Cortex of kidney (tissue), 1 donor: ENCODE data around the gene DOCK9.

Experiments used
- DNase-seq: peaks from one replicate; lab custom pipeline; 2025; lab: John Stamatoyannopoulos, UW

Gene DOCK9

DNA sequence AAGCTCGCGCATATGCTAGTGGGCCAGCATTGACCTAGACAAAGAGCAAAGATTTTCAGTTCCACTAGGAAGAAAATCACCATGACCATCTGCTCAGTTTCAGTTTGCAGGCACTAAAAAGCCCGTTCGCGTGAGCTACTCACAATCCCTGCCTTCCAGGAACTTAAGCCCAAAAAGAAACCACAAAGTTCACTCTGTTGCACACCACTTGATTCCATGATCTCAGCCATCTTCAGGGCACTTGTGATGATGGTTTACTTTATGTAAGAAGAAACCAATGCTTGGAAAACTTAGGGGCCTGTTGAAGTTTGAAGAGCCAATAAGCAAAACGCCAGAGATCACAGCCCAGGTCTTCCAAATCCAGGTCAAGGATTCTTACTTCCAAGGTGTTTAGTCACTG is 180.4 kb downstream of the DOCK9 start:
- no peak for DNase-seq

DNA sequence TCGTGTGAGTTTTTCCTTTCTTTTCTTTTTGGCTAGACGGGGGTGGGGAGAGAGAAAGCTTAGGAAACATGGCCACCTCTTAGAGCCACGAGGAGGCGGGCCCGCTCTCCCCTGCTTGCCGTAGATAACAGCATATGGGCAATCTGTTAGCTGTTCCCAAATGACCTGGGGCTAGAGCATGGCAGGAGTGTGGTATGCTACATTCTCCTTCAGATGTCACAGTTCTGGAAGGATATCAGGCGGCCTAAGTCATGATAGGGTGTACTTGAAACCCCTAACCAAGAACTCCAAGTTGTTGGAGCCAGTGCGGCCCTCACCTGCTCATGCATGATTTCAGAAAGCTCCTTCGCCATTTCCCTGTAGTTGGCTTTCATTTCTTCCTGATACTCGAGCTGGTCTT is 181.1 kb downstream of the DOCK9 start:
- DNase-seq = no peak

DNA sequence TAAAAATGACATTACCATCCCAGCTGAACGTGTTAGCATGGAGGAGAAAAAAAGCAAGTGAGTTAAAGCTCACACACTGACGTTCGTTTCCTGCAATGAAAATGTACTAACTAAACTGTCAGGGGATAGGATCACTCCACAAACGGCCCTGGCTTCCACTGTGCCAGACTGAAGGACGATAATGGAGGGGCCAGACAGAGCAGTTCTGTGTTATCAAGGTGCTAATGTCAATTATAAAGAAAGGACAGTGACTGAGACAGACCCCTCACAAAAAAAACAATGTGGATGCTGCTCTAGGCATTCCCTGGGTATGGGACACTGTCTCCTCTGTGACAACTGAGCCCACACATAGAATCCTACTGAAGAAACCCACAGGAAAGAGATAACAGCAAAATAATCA is 181.7 kb downstream of the DOCK9 start:
- DNase-seq = no peak

DNA sequence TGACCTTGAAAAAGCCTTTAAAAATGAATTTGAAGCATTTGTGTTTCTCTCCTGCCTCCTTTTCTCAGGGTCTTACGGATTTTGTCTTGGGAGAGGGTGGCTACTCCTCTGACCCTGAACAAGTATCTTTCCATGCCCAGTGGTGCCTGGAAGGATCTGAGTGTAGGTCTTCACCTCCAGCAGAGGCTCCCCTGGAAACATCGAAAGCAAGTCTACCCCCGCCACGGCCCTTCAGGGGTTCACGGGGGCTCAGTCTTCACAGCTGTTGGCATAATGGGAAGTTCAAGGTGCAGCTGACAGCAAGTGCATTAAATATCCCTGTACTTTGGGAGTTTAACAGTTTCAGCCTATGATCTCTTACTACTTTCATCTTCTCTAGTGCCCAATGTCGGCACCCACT is 182.6 kb downstream of the DOCK9 start:
- DNase-seq = no peak

DNA sequence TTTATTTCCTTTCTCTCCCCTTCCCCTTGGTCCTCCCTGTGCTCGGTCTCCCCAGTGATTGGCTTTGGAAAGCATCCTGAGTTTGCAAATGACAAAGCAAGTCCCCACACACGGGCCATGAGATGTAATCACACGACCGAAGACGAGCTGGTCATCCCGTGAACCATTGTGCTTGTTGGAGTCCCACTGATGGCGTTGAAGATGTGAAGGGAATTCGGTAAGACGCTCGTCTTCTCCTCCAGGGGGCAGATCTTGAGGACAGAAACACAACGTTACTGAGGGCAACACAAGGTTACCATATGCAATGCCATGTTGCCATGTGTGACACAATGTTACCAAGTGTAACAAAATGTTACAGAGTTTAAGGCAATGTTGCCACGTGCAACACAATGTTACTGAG is 183.4 kb downstream of the DOCK9 start:
- DNase-seq = no peak

DNA sequence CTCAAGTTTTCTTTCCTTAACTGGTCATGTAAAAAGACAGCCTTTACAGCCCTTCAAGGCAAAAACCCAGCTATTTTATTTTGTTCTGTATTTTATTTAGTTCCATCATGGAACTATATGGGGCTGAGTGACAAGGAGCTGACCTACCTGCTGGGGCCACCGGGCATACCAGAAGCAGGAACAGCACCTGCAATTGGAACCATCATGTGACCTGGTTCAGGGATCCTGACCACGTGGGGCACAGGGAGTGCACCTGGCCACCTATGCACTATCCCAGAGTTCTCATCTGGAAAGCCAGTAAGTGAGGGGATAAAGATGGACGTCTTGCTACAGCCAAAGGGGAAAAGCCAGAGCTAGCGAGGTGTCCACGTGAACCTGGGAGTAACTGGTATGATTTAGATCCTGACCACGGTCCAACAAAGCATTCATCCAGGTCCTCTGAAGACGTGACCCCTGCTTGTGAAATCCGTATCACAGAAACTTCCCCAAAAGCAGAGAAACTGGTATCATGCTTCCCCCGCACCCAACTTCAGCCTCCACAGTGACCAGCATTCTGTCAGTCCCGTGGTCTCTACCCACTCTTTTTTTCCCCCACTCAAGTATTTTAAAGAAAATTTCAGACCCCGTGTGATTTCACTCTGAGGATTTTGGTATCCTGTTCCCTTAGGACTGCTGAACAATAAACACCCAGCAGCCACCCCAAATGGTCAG is 184.9 kb downstream of the DOCK9 start:
- DNase-seq = no peak

DNA sequence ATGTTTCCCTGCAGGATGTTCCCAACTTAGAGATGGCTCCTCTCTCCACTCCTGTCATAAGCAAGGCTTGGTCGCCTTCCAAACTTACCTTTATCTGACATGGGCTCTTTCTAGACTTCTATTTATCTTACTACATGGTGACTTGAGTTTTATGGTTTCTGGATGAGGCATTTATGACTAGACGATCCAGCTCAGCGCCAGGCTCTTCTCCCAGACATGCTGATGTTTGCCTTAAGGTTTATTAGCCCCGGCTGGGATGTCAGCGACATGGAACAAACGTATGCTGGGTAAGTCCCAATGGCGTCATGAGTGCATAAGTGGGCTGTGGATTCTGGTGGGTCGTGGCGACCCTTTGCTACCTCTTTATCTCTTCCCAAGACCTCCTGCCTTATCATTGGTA is 185.5 kb downstream of the DOCK9 start:
- no peak for DNase-seq

DNA sequence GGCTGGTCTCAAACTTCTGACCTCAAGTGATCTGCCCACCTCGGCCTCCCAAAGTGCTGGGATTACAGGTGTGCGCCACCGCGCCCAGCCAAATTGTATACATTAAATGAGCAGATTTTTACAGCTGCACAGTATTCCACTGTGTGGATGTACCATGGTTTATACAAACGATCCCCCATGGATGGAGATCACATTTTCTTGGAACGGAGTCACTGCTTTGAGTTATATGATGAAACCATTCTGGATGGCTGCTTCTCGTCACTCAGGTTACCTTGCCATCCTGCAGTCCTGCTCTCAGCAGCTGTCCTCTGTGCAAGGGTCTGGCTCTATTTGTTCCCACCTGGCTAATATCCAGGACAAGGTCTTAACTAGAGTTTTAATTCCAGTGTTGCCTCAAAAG is 186.3 kb downstream of the DOCK9 start:
- no peak for DNase-seq

DNA sequence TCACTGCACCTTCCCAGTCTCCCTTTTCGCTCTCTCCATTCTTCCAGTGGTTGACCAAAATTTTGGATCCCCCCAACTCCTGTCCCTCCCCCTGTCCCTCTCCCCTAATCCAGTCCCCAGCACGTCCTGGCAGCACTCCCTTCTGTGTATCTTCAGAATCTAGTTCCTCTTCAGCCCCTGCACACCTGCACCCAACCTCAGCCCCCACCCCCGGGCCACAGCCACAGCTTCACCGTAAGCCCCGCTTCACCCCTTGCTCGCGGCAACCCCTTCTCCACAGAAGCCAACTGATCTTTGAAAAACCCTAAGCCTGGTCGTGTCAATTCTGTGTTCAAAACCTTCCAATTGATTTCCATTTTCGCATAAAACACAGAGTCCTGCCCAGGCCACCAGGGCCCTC is 189.9 kb downstream of the DOCK9 start:
- DNase-seq = no peak

DNA sequence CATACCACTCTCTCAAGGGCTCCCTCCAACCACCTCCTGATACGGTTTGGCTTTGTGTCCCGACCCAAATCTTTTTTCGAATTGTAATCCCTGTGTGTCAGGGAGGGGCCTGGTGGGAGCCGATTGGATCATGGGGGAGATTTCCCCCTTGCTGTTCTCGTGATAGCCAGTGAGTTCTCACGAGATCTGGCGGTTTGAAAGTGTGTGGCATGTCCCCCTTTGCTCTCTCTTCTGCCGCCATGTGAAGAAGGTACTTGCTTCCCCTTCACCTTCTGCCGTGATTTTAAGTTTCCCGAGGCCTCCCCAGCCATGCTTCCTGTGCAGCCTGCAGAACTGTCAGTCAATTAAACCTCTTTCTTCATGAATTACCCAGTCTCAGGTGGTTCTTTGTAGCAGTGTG is 190.7 kb downstream of the DOCK9 start:
- no peak for DNase-seq

DNA sequence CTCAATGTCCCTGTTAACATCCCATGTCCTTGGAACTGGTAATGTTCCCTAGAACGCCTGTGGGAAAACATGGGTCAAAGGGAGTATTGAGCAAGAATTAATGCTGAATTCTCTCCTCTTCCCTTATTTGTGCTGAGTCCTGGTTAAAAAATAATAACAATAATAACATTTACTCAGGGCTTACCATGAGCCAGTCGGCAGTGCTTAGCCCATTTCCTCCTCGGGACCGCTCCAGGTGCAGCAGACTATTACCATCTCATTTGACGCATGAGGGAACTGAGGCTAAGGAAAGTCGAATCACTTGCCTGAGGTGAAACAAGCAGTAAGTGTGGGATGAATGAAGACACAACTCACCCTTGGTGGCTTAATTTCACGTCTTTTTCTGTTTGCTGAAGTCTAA is 191.8 kb downstream of the DOCK9 start:
- DNase-seq = no peak

DNA sequence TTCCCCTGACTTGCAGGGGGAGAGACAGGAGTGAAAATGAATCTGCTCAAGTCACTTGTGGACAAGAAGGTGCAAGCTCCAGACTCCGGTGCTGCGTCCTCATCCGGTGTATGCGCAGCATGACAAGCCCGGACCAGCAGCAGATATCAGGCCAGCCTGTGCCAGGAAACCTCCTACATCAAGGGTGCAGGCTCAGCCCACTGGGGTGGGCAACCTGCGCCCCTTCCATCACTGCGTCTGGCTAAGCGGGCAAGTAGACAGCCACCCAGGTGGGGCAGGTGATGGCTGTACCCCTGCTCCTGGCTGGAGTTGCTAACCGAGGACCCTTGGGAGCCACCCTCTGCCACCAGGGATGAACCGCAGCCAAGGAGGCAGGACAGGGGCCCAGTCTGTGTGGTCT is 192.5 kb downstream of the DOCK9 start:
- DNase-seq = no peak

DNA sequence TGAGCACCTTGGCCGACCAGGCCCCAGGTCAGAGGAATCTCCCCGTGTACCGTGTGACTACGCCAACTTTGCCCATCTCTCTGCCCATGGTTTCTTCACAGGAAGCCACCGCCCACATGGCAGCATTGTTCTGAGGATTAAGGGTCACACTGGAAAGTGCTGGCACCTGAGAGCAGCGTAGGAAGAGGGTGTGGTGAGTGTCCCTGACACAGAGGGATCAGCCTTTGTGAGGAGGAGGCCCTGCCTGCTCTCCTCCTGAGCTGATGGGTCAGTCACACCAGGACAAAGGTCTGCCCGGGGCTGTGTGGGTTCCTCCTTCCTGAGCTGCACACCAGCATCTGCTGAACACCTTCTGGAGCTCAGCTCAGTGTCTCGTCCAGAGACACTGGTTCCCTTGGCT is 193.2 kb downstream of the DOCK9 start:
- no peak for DNase-seq

DNA sequence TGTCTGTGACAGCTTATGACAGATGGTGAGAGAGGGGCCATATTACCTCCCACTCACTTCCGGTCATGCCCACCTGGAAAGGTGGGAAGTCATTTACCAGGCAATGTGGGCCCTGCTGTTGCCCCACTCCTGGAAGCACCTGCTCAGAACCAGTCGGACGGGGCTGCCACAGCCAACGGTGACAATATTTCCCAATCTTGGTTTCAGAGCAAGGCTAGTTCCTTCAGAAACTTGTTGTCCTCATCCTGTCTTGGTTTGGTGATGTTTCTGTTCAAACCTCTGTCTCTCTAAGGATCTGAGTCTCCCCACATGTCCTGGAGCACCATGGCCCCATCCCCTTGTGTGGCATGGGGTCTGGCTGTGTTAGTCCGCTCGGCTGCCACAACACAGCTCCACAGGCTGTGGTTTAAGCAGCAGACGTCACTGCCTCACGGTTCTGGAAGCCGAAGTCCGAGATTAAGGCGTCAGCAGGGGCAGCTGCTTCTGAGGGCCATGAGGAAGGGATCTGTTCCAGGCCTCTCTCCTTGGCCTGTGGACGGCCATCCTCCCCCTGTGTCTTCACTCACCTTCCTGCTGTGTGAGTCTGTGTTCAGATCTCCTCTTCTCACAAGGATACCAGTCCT is 193.9 kb downstream of the DOCK9 start:
- no peak for DNase-seq

DNA sequence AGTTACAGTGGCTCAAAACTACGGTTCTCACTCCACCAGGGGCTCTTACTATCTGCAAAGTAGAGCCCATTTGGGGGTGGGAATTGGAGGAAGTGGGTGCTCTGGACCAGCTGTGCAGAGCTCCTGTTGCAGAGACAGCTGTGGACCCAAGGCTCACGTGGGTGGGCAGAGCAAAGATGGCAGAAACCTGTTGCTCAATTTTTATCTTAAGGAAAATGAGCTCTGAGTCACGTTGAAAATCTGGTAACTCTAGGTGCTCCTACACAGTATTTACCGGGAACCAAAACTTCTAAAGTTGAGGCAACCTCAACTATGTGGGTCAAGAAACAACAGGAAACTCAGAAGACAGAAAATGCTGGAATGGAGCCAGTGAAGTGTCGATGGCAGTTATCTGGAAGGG is 195.2 kb downstream of the DOCK9 start:
- no peak for DNase-seq

DNA sequence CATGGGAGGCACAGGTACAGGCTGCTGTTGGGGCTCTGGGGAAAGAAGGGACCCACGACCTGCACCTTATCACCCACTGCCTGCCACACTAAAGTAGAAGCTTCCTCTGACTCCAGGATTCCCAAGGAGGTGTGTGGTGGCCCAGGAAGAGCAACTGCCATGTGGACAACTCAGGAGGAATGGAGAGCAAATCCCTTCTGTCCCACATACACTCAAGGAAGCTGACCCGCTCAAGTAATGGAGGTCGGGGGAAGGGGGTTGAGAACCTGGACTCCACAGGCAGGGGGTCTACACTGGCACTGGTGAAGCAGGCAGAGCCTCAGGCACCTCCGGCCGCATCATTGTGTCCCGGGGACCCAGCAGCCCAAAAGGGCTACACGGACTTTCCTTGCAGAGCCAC is 196.0 kb downstream of the DOCK9 start:
- DNase-seq = no peak

DNA sequence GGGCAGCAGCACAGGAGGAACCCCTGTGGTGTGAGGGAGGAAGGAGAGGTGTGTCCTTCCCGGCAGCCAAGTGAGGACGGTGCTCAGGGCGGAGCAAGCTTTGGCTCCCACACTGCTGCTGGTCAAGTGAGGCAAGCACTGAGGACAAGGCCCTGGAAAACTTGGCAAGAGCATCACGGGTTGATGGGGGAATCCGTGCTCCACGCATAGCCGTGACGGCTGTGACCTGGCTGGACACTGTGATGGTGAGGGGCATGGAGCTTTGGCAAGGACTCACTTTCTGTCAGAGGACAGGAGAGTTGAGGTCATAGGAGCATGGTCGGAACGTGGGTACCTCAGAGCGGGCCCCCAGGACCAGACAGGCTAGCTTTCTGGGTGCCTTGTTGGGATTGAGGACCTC is 196.4 kb downstream of the DOCK9 start:
- DNase-seq = no peak

DNA sequence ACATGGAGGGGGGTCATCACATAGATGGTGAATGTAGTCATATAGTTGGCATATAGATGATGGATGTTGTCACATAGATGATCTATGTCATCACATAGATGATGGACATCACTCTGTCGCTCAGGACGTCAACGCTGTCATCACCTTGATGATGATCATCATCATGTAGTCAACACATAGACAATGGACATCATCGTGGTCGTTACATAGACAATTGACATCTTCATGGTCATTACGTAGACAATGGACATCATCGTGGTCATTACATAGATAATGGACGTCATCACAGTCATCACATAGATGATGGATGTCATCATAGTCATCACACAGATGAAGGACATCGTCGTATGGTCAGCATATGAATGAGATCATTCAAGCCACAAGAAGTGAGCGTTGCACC is 196.8 kb downstream of the DOCK9 start:
- DNase-seq = no peak

DNA sequence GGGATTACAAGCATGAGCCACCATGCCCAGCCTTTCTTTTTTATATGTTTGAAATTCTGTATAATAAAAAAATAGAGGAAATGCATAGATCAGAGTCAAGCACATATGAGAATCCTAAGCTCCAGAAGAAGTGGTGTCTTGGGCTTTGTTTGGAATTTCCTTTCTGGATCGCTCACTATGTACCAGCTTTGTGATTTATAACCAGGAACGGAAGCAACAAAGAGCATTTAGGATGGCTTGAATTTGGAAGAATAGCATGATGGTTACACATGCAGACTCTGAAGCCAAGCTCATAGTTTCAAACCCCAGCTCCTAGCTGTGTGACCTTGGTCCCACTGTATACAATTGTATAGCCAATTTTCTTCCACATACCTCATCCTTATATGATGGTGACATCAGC is 197.4 kb downstream of the DOCK9 start:
- DNase-seq = no peak

DNA sequence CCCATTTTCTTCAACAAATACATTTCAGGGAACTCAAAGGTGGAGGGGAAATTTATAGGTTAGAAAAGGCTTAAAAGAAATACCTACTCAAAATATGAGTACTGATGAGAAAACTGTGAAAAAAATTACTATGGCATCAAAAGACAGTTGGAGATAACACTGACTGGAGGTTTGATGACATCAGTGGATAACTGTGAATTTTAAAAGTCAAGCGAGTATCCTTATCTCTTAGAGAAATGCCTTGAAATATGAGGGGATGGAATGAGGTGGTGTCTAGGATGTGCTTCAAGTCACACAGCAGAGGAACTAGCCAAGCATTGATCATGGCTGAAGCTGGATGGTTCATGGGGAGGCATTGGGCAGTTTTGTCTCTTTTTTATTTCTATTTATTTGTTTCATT is 198.2 kb downstream of the DOCK9 start:
- DNase-seq = no peak

DNA sequence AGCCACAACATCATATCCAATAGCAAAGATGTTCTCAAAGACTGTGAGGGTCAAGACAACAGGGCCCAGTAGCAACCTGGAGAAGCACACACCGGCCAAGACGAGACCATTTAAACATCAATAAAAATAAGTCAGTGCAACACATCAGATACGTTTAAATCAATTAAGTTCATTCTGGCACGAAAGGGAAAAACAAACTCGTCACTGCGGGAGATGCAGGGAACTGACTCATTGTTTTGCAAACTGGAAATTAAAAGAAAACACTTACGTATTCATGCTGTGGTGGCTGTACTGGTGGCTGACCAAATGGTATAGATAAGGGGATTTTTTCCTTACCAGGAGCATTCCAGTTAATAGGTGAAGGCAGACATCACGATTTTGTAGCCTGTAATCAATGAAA is 199.1 kb downstream of the DOCK9 start:
- no peak for DNase-seq

DNA sequence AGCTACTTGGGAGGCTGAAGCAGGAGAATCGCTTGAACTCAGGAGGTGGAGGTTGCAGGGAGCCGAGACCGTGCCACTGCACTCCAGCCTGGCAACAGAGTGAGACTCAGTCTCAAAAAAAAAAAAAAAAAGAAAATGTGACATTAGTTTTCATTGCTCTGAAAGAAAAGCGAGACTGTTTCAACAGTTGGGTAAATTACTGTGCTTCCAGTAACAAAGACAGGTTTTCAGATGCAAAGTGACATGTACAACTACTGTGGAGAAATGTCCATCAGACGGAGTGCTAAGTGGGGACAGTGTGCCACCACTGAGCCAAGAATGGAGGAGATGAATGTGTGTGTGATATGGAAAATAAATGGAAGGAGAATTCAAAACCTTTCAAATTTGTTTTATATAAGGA is 201.2 kb downstream of the DOCK9 start:
- no peak for DNase-seq

DNA sequence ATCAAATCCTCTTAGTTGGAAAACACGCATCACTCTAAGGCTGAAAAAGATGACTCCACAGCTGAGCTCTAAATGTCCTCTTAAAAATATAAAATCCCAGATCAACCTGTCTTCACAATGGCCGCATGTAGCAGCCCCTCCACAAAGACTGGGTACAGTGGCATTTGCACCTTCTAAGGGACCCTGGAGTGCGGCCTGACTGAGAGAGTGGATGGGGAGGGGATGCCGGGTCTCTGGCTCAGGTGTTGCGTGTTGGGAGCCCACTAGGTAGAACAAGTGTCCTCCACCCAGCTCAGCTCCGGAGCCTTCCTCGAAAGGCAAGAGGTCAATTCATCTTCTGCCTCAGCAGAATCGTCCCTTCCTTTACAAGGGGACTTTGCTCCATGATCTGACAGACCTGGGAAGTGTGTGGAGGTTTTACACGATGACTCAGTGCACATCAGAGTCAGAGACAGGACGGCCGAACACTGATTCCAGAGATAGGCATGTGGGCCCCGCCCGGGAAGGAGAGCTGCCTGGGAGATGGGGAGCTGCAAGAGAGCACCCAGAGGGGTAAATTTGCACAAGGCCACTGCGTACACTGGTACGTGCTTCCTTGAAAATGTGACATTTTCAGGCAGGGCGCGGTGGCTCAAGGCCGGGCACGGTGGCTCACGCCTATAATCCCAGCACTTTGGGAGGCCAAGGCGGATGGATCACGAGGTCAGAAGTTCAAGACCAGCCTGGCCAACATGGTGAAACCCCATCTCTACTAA is 201.8 kb downstream of the DOCK9 start:
- DNase-seq = no peak

DNA sequence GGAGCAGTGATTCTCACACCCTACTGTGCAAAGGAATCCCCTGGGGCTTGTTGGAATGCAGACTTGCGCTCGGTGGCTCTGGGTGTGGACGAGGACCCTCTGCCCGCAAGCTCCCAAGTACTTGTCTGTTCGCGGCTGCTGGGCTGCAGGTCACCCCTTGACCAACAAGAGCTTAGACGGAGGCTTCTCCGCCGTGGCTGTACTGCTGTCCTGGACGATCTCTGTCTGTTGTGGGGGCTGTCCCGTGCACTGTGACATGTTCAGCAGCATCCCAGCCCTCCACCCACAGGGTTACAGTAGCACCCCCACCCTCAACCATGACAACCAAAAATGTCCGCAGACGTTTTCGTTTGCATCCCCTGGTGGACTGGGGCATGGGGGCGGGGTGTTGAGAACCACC is 202.5 kb downstream of the DOCK9 start:
- DNase-seq = no peak
